Adrenal gland (tissue), 5 donors: Measurements from ENCODE around the gene ZBTB7C.

ENCODE experiments used
- CTCF ChIP-seq, 6 experiments: fragments of 450-650 bp in 4 of 6; fragments of 200-600 bp in 2 of 6; sonication (generic) in 1 of 6; IDR thresholded peaks; 1 replicate in 5 of 6; 2 replicates in 1 of 6; pipeline versions ENCODE4 v1.5.1 to v1.8.0; 2016 to 2021; ENCODE audit warnings: antibody characterized with exemption in 6 of 6, mild to moderate bottlenecking in 2 of 6, moderate library complexity in 1 of 6
- POLR2A ChIP-seq, 2 donors: fragments of 450-650 bp; IDR thresholded peaks; one replicate each; pipeline ENCODE4 v1.6.1; 2017; ENCODE audit warnings: antibody characterized with exemption in 2 of 2, mild to moderate bottlenecking in 2 of 2, moderate library complexity in 1 of 2
- donor health status: DM: no; HTN: no; CAD: no.

- TF ChIP-seq CTCF (IDR thresholded peaks at IDR 0.05) (no peak), POLR2A (IDR thresholded peaks at IDR 0.05) (no peak)
Measured at GRCh38 chr18:48314690-48315089, 94.5 kb downstream of the ZBTB7C start.
